ENCODE data around the gene PIAS4. TPM values are rescaled to one million over a fixed set of nuclear protein-coding genes. Genes with fewer than 3 reads are reported as not detected.

PIAS4 gene
- total RNA-seq, 1 donor = 23.8 TPM

DNA sequence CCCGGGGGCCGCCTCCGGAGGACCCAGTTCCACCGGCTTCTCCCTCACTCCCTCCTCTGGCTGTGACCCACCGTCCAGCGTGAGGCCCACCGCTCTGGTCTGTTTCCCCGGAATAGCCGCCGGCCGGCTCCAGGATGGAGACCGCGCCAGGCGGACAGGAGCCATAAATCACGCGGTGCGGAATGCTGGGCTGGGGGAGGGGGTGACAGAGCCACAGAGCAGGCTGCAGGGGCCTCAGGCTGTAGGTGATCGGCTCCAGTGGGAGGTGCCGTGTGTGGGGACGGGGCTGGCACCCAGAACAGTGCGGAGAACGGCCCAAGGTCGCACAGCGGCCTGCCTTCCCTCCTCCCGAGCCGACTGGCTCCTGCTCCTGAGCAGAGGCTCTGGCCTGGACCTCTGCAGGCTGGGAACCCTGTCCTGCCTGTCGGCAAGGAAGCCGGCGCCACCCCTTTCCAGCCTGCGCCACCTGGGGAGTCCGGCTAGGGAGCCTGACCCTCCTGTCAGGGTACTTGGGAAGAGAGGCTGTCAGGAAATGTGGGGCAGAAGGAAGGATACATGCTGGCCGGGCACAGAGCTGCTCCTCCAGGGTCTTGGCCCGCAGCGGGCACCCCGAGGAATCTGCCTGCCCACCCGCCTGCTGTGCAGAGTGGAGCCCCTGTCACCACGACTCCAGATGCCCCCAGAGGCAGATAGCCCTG lies 8.3 kb downstream of the PIAS4 start:
- TF ChIP-seq, protein P1, sequence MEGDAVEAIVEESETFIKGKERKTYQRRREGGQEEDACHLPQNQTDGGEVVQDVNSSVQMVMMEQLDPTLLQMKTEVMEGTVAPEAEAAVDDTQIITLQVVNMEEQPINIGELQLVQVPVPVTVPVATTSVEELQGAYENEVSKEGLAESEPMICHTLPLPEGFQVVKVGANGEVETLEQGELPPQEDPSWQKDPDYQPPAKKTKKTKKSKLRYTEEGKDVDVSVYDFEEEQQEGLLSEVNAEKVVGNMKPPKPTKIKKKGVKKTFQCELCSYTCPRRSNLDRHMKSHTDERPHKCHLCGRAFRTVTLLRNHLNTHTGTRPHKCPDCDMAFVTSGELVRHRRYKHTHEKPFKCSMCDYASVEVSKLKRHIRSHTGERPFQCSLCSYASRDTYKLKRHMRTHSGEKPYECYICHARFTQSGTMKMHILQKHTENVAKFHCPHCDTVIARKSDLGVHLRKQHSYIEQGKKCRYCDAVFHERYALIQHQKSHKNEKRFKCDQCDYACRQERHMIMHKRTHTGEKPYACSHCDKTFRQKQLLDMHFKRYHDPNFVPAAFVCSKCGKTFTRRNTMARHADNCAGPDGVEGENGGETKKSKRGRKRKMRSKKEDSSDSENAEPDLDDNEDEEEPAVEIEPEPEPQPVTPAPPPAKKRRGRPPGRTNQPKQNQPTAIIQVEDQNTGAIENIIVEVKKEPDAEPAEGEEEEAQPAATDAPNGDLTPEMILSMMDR (IDR thresholded peaks at IDR 0.05; ENCODE audit: insufficient read depth, low read length) = no peak
- DNase-seq (ENCODE audit: low read depth) = no peak
- no peak overlapping the region for H3K4me3 ChIP-seq (ENCODE audit: low read depth, low read length)

- H3K4me3 ChIP-seq (ENCODE audit: low read depth, low read length) = no peak overlapping the region
- DNase-seq (ENCODE audit: low read depth) = no peak
- TF ChIP-seq, protein P1 (IDR thresholded peaks at IDR 0.05; ENCODE audit: insufficient read depth, low read length) = no peak
Observed at GRCh38 chr19:4016486-4016885, 8.9 kb downstream of the PIAS4 start.

DNA sequence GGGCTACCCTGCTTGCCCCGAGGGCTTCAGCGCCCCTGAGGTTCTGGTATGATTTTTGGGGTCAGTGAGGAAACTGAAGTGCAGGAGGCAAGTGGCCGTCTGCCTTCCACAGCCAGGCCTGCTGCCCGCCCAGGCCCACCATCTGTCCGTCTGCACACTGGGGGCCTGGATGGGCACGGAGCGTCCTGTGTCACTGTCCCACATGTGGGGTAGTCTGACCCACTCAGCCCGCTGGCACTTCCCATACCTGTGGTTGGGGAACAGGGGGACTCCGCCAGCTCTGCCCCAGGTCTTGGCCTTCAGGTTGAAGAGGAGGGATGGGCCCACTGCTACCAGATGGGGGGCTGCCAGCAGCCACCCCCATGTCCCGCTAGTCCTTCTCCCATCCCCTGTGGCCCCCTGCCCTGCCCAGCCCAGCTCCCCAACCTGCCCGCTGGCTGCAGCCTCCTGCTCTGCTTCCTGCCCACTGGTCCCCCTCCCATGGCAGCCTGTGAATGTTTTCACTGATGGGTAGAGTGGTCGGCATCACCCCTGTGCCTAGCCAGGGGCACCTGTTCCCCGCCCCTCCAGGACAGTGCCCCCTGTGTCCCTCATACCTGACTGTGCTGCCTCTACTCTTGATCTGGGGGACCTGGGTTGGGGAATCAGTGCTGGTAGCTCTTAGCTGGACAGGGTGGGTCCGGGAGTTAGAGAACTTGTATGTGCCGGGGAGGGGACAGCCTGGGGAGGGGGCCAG lies 9.5 kb downstream of the PIAS4 start:
- TF ChIP-seq, protein P1 (IDR thresholded peaks at IDR 0.05; ENCODE audit: insufficient read depth, low read length) = no peak
- DNase-seq (ENCODE audit: low read depth) = no peak
- H3K4me3 ChIP-seq (ENCODE audit: low read depth, low read length) = no peak overlapping the region

DNA sequence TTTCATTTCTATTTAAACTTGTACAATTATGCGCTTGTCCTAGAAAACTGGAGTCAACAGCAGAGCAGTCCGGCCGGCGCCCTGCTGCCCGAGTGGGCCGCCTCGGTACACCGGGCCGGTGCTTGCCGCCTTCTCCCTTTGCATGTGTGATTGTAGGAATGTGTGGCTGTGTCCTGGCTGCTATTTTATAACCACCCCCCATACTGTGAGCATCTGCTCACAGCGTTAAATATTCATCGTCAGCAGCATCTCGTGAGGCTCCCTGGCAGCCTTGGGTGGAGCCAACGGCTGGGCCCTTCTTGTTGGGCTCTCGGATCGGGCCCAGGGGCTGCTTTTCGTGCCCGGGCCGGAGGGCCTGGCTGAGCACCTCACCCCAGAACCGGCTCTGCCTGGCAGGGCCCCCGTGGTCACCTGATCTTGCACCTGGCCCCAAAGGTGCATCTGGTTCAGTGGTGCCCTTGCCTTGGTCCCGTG lies 10.6 kb downstream of the PIAS4 start:
- DNase-seq (ENCODE audit: low read depth) = no peak
- H3K4me3 ChIP-seq (ENCODE audit: low read depth, low read length) = no peak overlapping the region
- TF ChIP-seq, protein P1 (IDR thresholded peaks at IDR 0.05; ENCODE audit: insufficient read depth, low read length) = no peak

DNA sequence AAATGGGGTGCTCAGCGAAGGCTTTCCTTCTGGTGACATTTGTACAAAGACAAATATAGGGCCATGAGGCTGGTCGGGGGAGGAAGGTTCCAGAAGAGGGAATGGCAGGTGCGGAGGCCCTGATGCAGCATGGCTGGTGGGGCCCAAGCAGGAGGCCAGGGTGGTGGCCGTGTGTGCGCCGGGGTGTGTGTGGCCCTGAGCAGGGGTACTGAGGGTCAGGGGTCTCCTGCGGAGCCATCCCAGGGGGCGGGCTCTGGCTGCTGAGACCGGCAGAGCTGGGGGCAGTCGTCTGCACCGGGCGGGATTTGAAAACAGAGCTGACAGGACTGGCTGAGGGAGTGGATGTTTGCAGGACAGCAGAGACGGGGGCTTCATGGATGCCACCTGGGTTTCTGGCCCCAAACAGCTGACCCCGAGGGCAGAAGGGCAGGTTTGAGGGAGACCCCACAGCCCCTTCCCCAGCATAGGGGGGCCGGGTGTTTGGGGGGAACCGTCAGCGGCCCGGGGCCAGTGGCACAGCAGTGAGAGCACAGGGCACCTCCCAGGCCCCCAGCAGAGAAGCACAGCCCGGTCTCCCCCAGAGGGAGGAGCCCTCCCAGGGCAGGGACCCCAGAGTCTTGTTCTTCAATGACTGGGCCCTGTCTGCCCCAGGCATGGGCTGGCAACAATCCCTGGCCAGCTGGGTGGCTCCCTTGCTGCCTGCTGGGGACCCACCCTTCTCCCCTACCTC lies 11.4 kb downstream of the PIAS4 start:
- TF ChIP-seq, protein P1 (IDR thresholded peaks at IDR 0.05; ENCODE audit: insufficient read depth, low read length) = no peak

GRCh38 chr19:4019578-4019977 lies 12.0 kb downstream of the PIAS4 start:
- TF ChIP-seq, protein P1 (IDR thresholded peaks at IDR 0.05; ENCODE audit: insufficient read depth, low read length) = no peak
- DNase-seq (ENCODE audit: low read depth) = no peak
- no peak overlapping the region for H3K4me3 ChIP-seq (ENCODE audit: low read depth, low read length)

More for the DNA sequence above, 11.4 kb downstream of the PIAS4 start:
- no peak for DNase-seq (ENCODE audit: low read depth)
- H3K4me3 ChIP-seq (ENCODE audit: low read depth, low read length) = no peak overlapping the region
